Measurements from ENCODE around the gene PARL.

DNA sequence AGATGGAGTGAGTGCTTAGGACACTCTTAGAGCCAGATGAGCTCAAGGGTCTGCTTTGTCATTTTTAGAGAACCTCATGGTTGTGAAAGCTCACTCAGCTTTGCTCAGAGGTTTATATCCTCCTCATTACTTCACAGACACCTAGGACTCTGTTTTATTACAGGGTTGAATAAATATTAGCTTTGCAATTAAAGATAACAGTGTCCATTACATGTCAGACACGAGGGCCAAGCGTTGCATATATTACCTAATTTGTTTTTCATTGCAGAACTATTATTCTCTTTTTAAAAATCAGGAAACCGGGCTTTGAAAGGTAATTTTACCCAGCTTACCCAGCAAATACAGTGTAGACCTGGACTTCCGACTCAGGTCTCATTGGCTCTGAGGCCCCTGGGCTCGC lies 75.4 kb downstream of the PARL start:
- TF ChIP-seq, protein P1, sequence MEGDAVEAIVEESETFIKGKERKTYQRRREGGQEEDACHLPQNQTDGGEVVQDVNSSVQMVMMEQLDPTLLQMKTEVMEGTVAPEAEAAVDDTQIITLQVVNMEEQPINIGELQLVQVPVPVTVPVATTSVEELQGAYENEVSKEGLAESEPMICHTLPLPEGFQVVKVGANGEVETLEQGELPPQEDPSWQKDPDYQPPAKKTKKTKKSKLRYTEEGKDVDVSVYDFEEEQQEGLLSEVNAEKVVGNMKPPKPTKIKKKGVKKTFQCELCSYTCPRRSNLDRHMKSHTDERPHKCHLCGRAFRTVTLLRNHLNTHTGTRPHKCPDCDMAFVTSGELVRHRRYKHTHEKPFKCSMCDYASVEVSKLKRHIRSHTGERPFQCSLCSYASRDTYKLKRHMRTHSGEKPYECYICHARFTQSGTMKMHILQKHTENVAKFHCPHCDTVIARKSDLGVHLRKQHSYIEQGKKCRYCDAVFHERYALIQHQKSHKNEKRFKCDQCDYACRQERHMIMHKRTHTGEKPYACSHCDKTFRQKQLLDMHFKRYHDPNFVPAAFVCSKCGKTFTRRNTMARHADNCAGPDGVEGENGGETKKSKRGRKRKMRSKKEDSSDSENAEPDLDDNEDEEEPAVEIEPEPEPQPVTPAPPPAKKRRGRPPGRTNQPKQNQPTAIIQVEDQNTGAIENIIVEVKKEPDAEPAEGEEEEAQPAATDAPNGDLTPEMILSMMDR (conservative IDR thresholded peaks at IDR 0.05 in 1 of 2, IDR thresholded peaks at IDR 0.05 in 1 of 2; ENCODE audit: extremely low read depth in 1 of 2, insufficient read depth in 1 of 2, low read depth in 1 of 2, low read length in 2 of 2) = no peak
- TF ChIP-seq EZH2 (IDR thresholded peaks at IDR 0.05; ENCODE audit: borderline replicate concordance, low read length) = no peak

All from mammary epithelial cell (primary cell).